SK-N-SH (cell line): ENCODE results near the gene EZH1. TPM values are rescaled to one million over a fixed set of nuclear protein-coding genes. Genes with fewer than 3 reads are reported as not detected.

Source experiments
- CTCF ChIA-PET: fragments of 300-600, 350-600 bp; formaldehyde crosslinking; extraction: SDS; loops from one replicate; lab custom pipeline; 2021; lab: Yijun Ruan, JAX
- POLR2A ChIA-PET: fragments of 350-600 bp; sonication (Branson Sonifier 250); formaldehyde crosslinking; extraction: SDS; loops from one replicate; lab custom pipeline; 2020; ENCODE audit warnings: antibody characterized with exemption, inconsistent platforms; lab: Yijun Ruan, JAX
- DNase-seq: peaks from one replicate; pipeline ENCODE4 v3.0.0; 2012
- H2AFZ ChIP-seq: fragments of 200-600 bp; sonication (generic); 2 replicates; pipeline ENCODE4 v1.8.1; 2016; ENCODE audit warnings: antibody characterized with exemption, mild to moderate bottlenecking, low read depth
- H3F3A ChIP-seq: fragments of 200-600 bp; sonication (generic); replicated peaks from 2 replicates; pipeline ENCODE3; 2016; ENCODE audit warnings: antibody characterized with exemption, mild to moderate bottlenecking; ENCODE audit not compliant: insufficient read depth
- H3K27ac ChIP-seq, 2 experiments: fragments of 200-500 bp in 1 of 2; fragments of 200-600 bp in 1 of 2; sonication (Bioruptor generic) in 1 of 2; sonication (generic), shearing (Covaris generic) in 1 of 2; 2 replicates each; pipeline versions ENCODE4 v1.5.1 to v1.6.1; 2014 to 2016; ENCODE audit warnings: low read depth in 2 of 2, inconsistent platforms in 1 of 2, low read length in 1 of 2, mild to moderate bottlenecking in 1 of 2, mixed read lengths in 1 of 2
- H3K27me3 ChIP-seq: fragments of 200-600 bp; sonication (generic), shearing (Covaris generic); 2 replicates; pipeline ENCODE4 v1.6.1; 2016; ENCODE audit warnings: mixed run types; ENCODE audit not compliant: insufficient read depth
- H3K36me3 ChIP-seq, 2 experiments: fragments of 200-500 bp in 1 of 2; fragments of 200-600 bp in 1 of 2; sonication (Bioruptor generic) in 1 of 2; sonication (generic) in 1 of 2; replicated peaks in 1 of 2; 2 replicates each; pipeline versions ENCODE3 to v1.5.1; 2014 to 2016; ENCODE audit warnings: low read length in 1 of 2, mild to moderate bottlenecking in 1 of 2; ENCODE audit not compliant: insufficient read depth in 2 of 2, control insufficient read depth in 1 of 2
- H3K4me1 ChIP-seq, 2 experiments: fragments of 200-500 bp in 1 of 2; fragments of 200-600 bp in 1 of 2; sonication (Bioruptor generic) in 1 of 2; sonication (generic), shearing (Covaris generic) in 1 of 2; 2 replicates each; pipeline versions ENCODE4 v1.5.1 to v1.6.1; 2014 to 2016; ENCODE audit warnings: low read depth in 1 of 2, low read length in 1 of 2, mixed run types in 1 of 2; ENCODE audit not compliant: insufficient read depth in 2 of 2, control insufficient read depth in 1 of 2
- H3K4me2 ChIP-seq: fragments of 200-600 bp; sonication (generic), shearing (Covaris generic); 2 replicates; pipeline ENCODE4 v1.6.1; 2017; ENCODE audit warnings: mixed run types
- H3K4me3 ChIP-seq, 2 experiments: fragments of 200-500 bp in 1 of 2; fragments of 200-600 bp in 1 of 2; sonication (Bioruptor generic) in 1 of 2; sonication (generic), shearing (Covaris generic) in 1 of 2; 2 replicates each; pipeline versions ENCODE4 v1.5.1 to v1.8.1; 2014 to 2016; ENCODE audit warnings: low read depth in 2 of 2, inconsistent platforms in 1 of 2, low read length in 1 of 2, mild to moderate bottlenecking in 1 of 2, mixed read lengths in 1 of 2, moderate library complexity in 1 of 2
- H3K79me2 ChIP-seq: fragments of 200-600 bp; sonication (generic); 2 replicates; pipeline ENCODE4 v1.8.1; 2017; ENCODE audit warnings: mild to moderate bottlenecking; ENCODE audit not compliant: insufficient read depth
- H3K9ac ChIP-seq: fragments of 200-600 bp; sonication (generic); 2 replicates; pipeline ENCODE4 v1.6.1; 2017; ENCODE audit warnings: mixed run types
- H3K9me2 ChIP-seq: fragments of 200-600 bp; sonication (generic); 2 replicates; pipeline ENCODE4 v1.6.1; 2017; ENCODE audit warnings: mixed run types
- H3K9me3 ChIP-seq: fragments of 200-600 bp; sonication (generic); 2 replicates; pipeline ENCODE4 v1.6.1; 2017; ENCODE audit warnings: mixed run types, mild to moderate bottlenecking, moderate library complexity
- H4K20me1 ChIP-seq: fragments of 200-600 bp; sonication (generic); 2 replicates; pipeline ENCODE4 v1.6.1; 2017; ENCODE audit warnings: mild to moderate bottlenecking, mixed run types; ENCODE audit not compliant: insufficient read depth
- CHD2 ChIP-seq: fragments of 150-350 bp; IDR thresholded peaks from 2 replicates; pipeline ENCODE4 v1.6.1; 2018; ENCODE audit warnings: low read length; ENCODE audit not compliant: partially characterized antibody
- CTCF ChIP-seq: fragments of 200-600 bp; sonication (generic); IDR thresholded peaks from 2 replicates; pipeline ENCODE4 v1.6.1; 2017; ENCODE audit warnings: antibody characterized with exemption, mild to moderate bottlenecking, moderate library complexity
- ELF1 ChIP-seq: IDR thresholded peaks from 2 replicates; pipeline ENCODE4 v1.4.0; 2012
- EP300 ChIP-seq, 2 experiments: IDR thresholded peaks; 2 replicates each; pipeline versions ENCODE4 v1.4.0 to v1.6.1; 2012; ENCODE audit warnings: borderline replicate concordance in 1 of 2, low read depth in 1 of 2, low read length in 1 of 2
- FOSL2 ChIP-seq: IDR thresholded peaks from 2 replicates; pipeline ENCODE4 v1.4.0; 2012; ENCODE audit warnings: low read depth, mild to moderate bottlenecking, moderate library complexity, borderline replicate concordance
- FOXJ3 ChIP-seq: sonication (generic); formaldehyde crosslinking; IDR thresholded peaks from 2 replicates; pipeline ENCODE4 v1.5.1; 2020; ENCODE audit warnings: mild to moderate bottlenecking, missing genetic modification reagents
- FOXM1 ChIP-seq: IDR thresholded peaks from 2 replicates; pipeline ENCODE4 v1.4.0; 2012; ENCODE audit warnings: low read depth, mild to moderate bottlenecking
- GABPA ChIP-seq: IDR thresholded peaks from 2 replicates; pipeline ENCODE4 v1.4.0; 2012; ENCODE audit warnings: low read depth, mild to moderate bottlenecking
- GATA2 ChIP-seq: sonication (generic); formaldehyde crosslinking; IDR thresholded peaks from 2 replicates; pipeline ENCODE4 v1.5.0; 2020; ENCODE audit warnings: mild to moderate bottlenecking, missing genetic modification reagents
- IRF3 ChIP-seq: fragments of 150-350 bp; IDR thresholded peaks from 2 replicates; pipeline ENCODE4 v1.6.1; 2016; ENCODE audit warnings: mild to moderate bottlenecking, low read depth, low read length
- JUND ChIP-seq: IDR thresholded peaks from 2 replicates; pipeline ENCODE4 v1.4.0; 2012
- MAX ChIP-seq: IDR thresholded peaks from 2 replicates; pipeline ENCODE4 v1.4.0; 2012; ENCODE audit warnings: low read depth
- NRF1 ChIP-seq: IDR thresholded peaks from 2 replicates; pipeline ENCODE4 v1.6.1; 2012; ENCODE audit warnings: low read depth, mild to moderate bottlenecking, low read length
- PBX3 ChIP-seq: IDR thresholded peaks from 2 replicates; pipeline ENCODE4; 2012
- POLR2AphosphoS5 ChIP-seq: IDR thresholded peaks from 2 replicates; pipeline ENCODE4 v1.6.1; 2012; ENCODE audit warnings: low read depth, low read length
- RAD21 ChIP-seq: IDR thresholded peaks from 2 replicates; pipeline ENCODE4 v1.6.1; 2012; ENCODE audit warnings: mild to moderate bottlenecking, low read length
- REST ChIP-seq: IDR thresholded peaks from 2 replicates; pipeline ENCODE4 v1.6.1; 2012; ENCODE audit warnings: mild to moderate bottlenecking, low read depth, low read length, moderate library complexity
- RXRA ChIP-seq: IDR thresholded peaks from 2 replicates; pipeline ENCODE4 v1.4.0; 2012; ENCODE audit warnings: low read depth, mild to moderate bottlenecking, borderline replicate concordance
- SIN3A ChIP-seq: IDR thresholded peaks from 2 replicates; pipeline ENCODE4 v1.6.1; 2012; ENCODE audit warnings: low read depth, mild to moderate bottlenecking, low read length, moderate library complexity, borderline replicate concordance
- SMC3 ChIP-seq: IDR thresholded peaks from 2 replicates; pipeline ENCODE4 v1.6.1; 2012; ENCODE audit warnings: low read depth, low read length, improper control_type of control experiment
- TCF12 ChIP-seq: IDR thresholded peaks from 2 replicates; pipeline ENCODE4 v1.4.0; 2012
- USF1 ChIP-seq: IDR thresholded peaks from 2 replicates; pipeline ENCODE4 v1.4.0; 2012; ENCODE audit warnings: low read depth, borderline replicate concordance
- YY1 ChIP-seq: IDR thresholded peaks from 2 replicates; pipeline ENCODE4 v1.4.0; 2012; ENCODE audit warnings: low read depth, mild to moderate bottlenecking
- ZBTB33 ChIP-seq: IDR thresholded peaks from 2 replicates; pipeline ENCODE4 v1.4.0; 2012; ENCODE audit warnings: low read depth, borderline replicate concordance
- WGBS: methylation state at CpG from one replicate; pipeline ENCODE4 v1.1.6; 2017; ENCODE audit warnings: low lambda C conversion rate; 5-methylcytosine and 5-hydroxymethylcytosine counted together
- polyA plus RNA-seq, 3 experiments: library from polyadenylated mRNA; depleted of rRNA; stranded (reverse); fragments of >200 nt; gene quantifications; 2 replicates each; pipeline ENCODE4 v1.2.3, GENCODE V29; 2012

EZH1 gene
- polyA plus RNA-seq, 1 of the 3 experiments (the other 2 are of a cell fraction), result 28.6 TPM

- Histone ChIP-seq H3F3A (peaks cover 7% of the 10 kb centered on the region), H3K4me2 (no peak overlapping the region), H3K9me3 (no peaks in the 10 kb centered on the region), H4K20me1 (no peaks in the 10 kb centered on the region), H2AFZ (no peak overlapping the region), H3K9ac (no peak overlapping the region), H3K79me2 (no peaks in the 10 kb centered on the region), H3K27me3 (no peaks in the 10 kb centered on the region), H3K27ac (no peak overlapping the region), H3K4me3 (no peak overlapping the region; a peak in 1 of 4 replicates), H3K9me2 (no peaks in the 10 kb centered on the region), H3K4me1 (no peaks in the 10 kb centered on the region), H3K36me3 (peaks cover 50 to 56% of the 10 kb centered on the region in 2 experiments)
- POLR2A ChIA-PET, result no interaction called here
- 6% methylated on average over 2 of the region's 2 CpGs for WGBS
- DNase-seq, result peak; percentile 75
- CTCF ChIA-PET, result interaction anchor here (0.7 to 6.2 kb wide), 6 partner anchors 14 to 143 kb away, joined by 3 to 53 read pairs (median 4); partner anchors contain the start of gene RAMP2
- TF ChIP-seq GABPA (no peak), RAD21 (peak; percentile 83), USF1 (no peak), ELF1 (no peak), FOXM1 (no peak), TCF12 (no peak), PBX3 (no peak), POLR2AphosphoS5 (no peak), SIN3A (no peak), REST (no peak), ZBTB33 (no peak), YY1 (no peak), MAX (no peak), GATA2 (CRISPR knock-in tag) (no peak), JUND (no peak), IRF3 (no peak), CTCF (peak; percentile 81), FOSL2 (no peak), NRF1 (no peak), FOXJ3 (CRISPR knock-in tag) (no peak), EP300 (IDR thresholded peaks at IDR 0.05; ENCODE audit: borderline replicate concordance in 1 of 2, low read depth in 1 of 2, low read length in 1 of 2) (no peak), RXRA (no peak), CHD2 (no peak), SMC3 (peak; percentile 64)
Measured at GRCh38 chr17:42720996-42721583, 23.8 kb downstream of the EZH1 start.
